Measurements from ENCODE around the gene TBC1D22A.
"Not testable (repeated sequence)": the region's sequence is repeated elsewhere in the genome, so short reads cannot be mapped to it uniquely, and the experiment has no call there.

The TBC1D22A gene

GRCh38 chr22:47049736-47050400 lies 287.4 kb downstream of the TBC1D22A start:
- not testable (repeated sequence) for DNase-seq

GRCh38 chr22:47050401-47051051 lies 288.1 kb downstream of the TBC1D22A start:
- no peak for DNase-seq

DNA sequence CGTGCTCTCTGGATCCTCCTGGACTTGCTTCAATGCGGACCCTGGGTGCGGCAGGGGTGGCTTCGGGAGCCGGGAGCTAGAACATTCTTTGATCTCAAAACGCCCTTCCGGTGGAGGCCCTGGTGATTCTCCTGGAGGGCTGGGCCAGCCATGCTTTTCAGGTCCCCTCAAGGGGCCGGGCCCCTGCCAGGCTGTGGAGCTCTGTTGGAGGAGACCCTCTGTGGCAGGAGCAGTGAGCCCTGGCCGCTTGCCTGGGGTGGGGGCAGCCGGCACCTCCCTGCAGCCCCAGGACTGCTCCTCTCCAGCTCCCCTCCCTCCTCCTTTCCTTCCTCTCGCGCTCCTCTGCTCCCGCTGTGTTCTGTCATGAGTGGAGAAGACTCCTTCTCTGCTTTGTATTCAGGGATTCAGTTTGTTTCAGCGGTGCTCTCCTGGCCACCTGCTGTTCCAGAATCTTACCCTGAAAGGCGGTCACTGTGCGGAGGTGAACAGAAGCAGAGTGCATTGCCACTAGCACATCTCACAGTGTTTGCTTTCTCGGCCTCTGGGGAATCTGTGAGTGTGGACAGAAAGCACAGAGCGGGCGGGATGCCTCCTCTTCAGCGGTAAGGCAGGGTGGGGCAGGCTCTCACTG lies 289.1 kb downstream of the TBC1D22A start:
- DNase-seq = no peak

DNA sequence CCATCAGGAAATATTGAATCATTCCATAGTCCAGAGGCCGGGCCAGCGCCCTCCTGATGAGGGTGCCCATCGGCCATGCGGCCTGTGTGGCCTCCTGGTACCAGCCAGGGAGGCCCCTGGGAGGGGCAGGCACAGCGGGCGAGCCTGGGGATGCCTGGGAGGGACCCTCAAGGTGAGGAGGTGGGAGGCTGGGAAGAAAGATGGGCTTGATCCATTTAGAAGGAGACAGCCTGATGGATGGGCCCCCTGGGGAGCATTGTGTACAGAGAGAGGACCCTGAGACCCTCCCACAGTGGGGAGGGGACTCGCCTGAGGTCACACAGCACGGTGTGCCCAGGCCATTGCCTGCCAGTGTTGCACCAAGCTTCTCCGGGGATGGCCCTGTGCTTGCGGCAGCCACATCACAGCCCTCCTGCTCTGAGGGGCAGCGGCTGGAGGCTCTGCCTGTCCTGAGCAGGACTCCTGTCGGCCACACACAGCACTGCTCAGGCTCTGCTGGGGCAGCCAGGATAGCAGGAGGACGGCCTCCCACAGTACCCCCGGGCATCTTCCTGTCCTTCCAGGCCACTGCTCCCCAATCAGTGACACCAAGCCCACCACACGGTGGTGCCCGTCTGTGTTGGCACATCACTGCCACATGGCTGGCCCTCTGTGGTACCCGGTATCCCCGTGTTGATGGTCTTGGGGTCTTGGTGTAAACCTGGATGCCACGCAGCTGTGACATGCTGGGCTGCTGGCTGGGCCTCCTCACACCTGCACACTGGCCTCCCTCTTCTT lies 290.0 kb downstream of the TBC1D22A start:
- no peak for DNase-seq

DNA sequence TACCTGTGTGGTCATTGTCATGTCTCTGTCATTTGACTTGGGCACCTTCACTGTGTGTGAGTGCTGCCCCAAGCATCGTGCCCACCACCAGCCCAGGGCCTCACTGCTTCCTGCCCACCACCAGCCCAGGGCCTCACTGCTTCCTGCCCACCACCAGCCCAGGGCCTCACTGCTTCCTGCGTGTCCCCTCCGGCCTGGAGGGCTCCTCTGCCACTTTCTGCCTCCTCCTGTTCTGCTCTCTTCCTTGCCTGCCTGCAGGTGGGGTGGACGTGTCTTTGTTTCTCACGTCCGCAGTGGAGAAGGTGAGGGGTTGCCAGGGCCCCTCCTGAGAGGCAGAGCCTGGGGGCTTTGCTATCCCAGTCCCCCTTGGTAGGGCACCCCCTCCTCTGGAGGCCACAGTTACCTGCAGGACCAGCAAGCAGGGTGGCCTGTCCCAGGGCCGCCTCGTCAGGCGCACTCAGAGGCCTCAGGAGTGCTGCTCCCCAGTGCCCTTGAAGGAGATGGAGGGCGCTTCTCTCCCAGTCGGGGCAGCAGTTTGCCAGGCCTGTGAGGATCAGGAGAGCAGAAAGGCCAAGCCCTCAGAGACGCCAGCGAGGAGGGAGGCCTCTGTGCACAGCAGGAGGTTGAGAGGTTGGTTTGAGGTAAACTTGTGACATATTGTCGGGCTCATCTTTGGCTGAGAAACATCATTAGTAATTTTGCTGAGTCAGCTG lies 290.7 kb downstream of the TBC1D22A start:
- DNase-seq = no peak

GRCh38 chr22:47053726-47054141 lies 291.3 kb downstream of the TBC1D22A start:
- DNase-seq = peak; percentile 28 to 75 (median 62)

- no peak for DNase-seq
These were observed 292.0 kb downstream of the TBC1D22A start for GRCh38 chr22:47054231-47055072.

- DNase-seq = no peak
These were observed 292.6 kb downstream of the TBC1D22A start for GRCh38 chr22:47055073-47055355.

DNA sequence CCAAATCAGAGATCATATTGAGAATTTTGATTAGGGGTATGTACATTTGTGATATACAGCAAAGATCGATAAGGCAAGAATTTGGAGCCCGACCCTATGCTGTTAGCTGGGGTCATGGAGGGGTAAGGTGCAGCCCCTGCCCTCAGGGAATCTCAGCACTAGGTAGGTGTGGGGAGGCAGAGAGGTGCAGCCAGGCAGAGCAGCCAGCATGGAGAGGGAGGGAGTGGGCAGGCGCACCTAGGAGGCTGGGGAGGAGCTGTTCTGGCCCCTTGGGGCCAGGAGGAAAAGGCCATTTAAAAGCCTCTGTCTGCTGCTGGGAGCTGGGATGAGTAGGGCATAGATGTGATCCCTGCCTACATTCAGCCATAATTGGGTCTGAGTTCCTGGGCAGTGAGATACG lies 293.0 kb downstream of the TBC1D22A start:
- DNase-seq = no peak

DNA sequence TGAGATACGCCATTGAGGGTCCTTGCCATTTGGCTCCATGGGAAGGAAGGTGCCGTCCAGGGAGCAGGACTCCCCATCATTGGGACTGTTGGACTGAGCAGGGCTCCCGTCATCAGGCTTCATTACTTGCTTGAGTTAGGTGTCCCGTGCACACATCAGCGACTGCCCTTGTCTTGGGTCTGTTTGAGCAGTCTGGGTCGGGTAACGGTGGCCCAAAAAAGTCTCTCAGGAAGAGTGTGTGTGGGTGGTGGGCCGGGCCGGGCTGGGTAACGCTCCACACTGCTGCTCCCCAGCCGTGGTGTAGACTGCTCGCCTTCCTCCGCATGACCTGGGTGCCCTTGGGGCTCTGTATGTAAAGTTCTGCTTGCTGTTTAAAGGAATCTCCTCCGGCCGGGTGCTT lies 293.5 kb downstream of the TBC1D22A start:
- DNase-seq = no peak

GRCh38 chr22:47056361-47056760 lies 293.9 kb downstream of the TBC1D22A start:
- DNase-seq = no peak

DNA sequence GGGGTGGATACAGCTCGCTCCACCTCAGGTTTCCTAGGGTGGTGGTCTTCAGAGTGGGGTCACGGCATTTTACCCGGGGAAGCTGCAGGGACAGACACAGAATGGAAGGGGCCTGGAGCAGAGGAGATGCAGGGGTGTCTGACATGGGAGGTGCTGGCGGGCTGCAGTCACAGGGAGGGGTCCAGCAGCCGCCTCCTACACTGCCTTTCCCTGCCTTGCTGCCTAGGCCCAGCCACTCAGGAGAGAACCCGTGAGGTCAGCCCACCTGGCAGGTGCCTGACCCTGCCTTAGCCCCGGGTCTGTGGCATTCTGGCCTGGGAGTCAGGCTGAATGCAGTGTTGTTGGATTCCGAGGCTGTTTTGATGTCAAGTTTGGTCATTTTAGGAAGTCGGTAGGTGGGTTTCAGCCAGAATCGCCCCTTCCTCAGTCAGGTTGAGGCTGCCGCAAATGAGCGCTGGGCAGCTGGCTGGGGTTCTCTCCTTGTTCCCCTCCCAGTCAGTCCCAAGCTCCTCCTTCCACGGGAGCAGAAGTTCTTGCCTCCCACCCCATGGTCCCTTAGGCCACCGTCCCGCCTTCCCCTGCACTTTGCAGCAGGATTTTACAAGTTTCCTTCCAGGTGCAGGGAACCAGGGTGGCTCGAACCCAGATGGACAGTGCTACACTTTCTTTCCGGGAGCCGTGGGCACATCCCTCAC lies 294.5 kb downstream of the TBC1D22A start:
- DNase-seq = no peak

- DNase-seq = no peak
These were observed 295.6 kb downstream of the TBC1D22A start for GRCh38 chr22:47057916-47058585.

DNA sequence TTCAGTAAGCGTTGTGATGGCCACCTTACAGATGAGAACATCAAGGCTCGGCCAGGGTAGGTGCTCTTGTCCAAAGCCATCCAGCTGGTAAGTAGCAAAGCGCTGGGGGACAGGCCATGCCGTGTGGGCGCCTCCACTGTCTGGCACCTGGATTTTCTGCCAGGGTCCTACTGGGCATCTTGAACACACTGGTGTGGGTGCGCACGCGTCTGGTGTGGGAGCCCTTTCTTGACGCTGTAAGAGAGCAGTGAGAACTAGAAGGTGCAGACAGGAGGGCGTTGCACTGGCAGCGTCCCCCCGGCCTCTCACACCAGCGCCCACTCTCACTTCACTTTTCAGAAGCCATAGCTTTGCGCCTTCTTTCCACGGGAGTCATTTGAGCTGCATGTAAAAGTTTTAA lies 296.6 kb downstream of the TBC1D22A start:
- no peak for DNase-seq

- no peak for DNase-seq
These were observed 297.3 kb downstream of the TBC1D22A start for GRCh38 chr22:47059701-47060161.

GRCh38 chr22:47060718-47061117 lies 298.3 kb downstream of the TBC1D22A start:
- DNase-seq = no peak

DNA sequence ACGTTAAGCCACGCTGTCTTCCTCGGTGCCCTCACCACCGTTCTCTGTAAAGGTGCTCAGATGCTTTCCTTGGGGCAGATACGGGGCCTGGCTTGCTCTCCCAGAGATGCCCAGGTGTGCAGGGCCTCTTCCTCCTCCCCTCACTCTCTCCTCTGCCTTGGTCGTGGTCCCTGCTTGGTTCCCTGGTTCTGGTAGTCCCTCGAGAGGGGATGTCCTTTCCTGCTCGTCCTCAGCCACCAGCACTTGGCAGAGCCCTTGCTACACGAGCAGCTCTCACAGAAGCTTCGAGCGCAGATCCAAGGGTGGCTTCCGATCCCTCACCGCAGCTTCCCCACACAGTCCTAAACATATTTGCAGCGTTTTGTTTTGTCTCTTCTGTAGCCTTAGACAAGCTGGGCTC lies 298.8 kb downstream of the TBC1D22A start:
- no peak for DNase-seq

- DNase-seq = no peak
These were observed 299.7 kb downstream of the TBC1D22A start for GRCh38 chr22:47062126-47062525.

- DNase-seq = no peak
These were observed 300.6 kb downstream of the TBC1D22A start for GRCh38 chr22:47063071-47063509.

DNA sequence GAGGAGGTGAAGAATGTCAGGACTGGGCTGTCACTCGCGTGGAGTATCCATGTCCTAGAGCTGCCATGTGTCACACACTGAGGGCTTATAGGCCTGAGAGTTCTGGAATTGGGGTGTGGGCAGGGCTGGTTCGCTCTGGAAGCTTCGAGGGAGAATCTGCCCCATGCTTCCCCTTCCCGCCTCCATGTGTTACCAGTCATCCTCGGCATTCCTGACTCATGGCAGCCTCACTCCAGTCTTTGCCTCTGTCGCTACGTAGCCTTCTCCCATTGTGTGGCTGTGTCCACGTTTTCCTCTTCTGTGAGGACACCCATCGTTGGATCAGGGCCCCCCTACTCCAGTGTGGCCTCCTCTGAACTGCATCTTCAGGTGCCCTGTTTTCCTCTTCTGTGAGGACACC lies 301.2 kb downstream of the TBC1D22A start:
- DNase-seq = no peak

Measured in suppressor macrophage (primary cell).